ENCODE measurements around the gene PPARD.

DNA sequence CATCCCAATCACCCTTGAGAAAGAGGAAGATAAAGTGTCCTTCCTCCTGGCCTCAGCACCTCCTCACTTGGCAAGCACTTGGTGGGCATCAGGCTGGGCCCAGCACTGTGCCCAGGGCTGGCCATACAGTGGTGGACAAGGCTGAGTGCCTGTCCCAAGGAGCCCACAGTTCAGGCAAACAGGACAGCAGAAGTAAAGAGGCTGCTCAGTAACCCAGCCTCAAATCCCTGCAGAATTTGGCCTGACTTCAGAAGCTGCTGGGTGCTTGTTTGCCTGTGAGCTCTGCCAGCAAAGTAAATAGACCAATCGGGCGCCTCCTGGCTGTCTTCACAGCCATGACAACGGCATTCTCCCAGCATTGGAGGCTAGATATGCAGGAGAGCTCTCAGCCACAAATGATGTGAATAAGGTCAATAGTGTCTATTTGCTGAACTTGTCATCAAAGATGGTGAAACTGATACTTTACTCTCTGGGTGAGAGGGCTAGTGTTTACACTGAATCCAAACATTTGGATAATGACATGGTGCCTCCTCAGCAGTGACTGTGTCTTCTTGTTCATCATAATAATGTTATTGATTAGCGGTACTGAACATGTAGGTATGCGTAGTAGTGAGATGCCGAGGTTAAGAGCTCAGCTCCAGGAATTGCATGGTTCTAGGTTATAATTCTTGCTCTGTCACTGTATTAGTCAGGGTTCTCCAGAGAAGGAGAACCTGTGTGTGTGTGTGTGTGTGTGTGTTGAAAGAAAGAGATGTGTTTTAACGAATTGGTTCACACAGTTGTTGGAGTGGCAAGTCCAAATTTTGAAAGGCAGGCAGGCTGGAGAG is 72.9 kb downstream of the PPARD start:
- TF ChIP-seq, protein P1, sequence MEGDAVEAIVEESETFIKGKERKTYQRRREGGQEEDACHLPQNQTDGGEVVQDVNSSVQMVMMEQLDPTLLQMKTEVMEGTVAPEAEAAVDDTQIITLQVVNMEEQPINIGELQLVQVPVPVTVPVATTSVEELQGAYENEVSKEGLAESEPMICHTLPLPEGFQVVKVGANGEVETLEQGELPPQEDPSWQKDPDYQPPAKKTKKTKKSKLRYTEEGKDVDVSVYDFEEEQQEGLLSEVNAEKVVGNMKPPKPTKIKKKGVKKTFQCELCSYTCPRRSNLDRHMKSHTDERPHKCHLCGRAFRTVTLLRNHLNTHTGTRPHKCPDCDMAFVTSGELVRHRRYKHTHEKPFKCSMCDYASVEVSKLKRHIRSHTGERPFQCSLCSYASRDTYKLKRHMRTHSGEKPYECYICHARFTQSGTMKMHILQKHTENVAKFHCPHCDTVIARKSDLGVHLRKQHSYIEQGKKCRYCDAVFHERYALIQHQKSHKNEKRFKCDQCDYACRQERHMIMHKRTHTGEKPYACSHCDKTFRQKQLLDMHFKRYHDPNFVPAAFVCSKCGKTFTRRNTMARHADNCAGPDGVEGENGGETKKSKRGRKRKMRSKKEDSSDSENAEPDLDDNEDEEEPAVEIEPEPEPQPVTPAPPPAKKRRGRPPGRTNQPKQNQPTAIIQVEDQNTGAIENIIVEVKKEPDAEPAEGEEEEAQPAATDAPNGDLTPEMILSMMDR (IDR thresholded peaks at IDR 0.05 in 4 of 5, conservative IDR thresholded peaks at IDR 0.05 in 1 of 5) = peak; percentile 41 to 79 (median 68)
- TF ChIP-seq POLR2A (IDR thresholded peaks at IDR 0.05) = no peak

All from gastrocnemius medialis (tissue), 4 donors.